ENCODE measurements around the gene CHD3. TPM values are rescaled to one million over a fixed set of nuclear protein-coding genes. Genes with fewer than 3 reads are reported as not detected.

Gene CHD3
- total and polyA plus RNA-seq, 10 of the 15 experiments (the other 5 are each of a cell fraction or from before 2014, with no cell fraction given): 1.4 to 86.8 (median 39.1) TPM

DNA sequence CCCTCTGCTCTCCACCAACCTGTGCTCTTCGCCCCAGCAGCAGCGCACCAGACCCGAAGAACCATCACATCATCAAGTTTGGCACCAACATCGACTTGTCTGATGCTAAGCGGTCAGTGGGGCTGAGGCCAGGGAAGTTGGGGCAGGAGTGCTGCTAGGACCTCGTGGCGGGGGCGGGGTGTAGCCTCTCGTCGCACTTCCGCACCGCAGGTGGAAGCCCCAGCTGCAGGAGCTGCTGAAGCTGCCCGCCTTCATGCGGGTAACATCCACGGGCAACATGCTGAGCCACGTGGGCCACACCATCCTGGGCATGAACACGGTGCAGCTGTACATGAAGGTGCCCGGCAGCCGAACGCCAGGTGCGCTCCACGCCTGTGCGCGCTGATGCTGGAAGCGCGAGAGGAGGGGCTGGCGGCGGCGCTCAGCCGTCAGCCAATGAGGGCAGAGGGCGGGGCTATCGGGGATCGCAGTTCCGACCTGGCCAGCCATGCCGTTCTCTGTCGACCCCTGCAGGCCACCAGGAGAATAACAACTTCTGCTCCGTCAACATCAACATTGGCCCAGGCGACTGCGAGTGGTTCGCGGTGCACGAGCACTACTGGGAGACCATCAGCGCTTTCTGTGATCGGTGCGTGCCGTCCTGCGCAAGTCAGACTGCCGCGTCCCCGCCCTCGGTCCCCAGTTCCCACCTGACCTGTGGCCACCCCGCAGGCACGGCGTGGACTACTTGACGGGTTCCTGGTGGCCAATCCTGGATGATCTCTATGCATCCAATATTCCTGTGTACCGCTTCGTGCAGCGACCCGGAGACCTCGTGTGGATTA is 36.9 kb upstream of the CHD3 start (continued):
- no peak for TF ChIP-seq CUX1 (IDR thresholded peaks at IDR 0.05; ENCODE audit: insufficient replicate concordance, low read depth, low read length)
- TF ChIP-seq SMC3 (IDR thresholded peaks at IDR 0.05; ENCODE audit: borderline replicate concordance, low read length): peak; percentile 98
- TF ChIP-seq BMI1 (IDR thresholded peaks at IDR 0.05; ENCODE audit: borderline replicate concordance): no peak
- peak; percentile 81; the same call in 1 of the 2 replicates for TF ChIP-seq TCF3 (IDR thresholded peaks at IDR 0.05; ENCODE audit: borderline replicate concordance, insufficient read depth, low read depth, low read length)
- peak; percentile 32; the same call in 1 of the 2 replicates for TF ChIP-seq POLR2AphosphoS5 (IDR thresholded peaks at IDR 0.05; ENCODE audit: low read length)
- peak; percentile 80; the same call in 1 of the 2 replicates for TF ChIP-seq YY1 (IDR thresholded peaks at IDR 0.05; ENCODE audit: low read depth, low read length)
- peak; percentile 64 for TF ChIP-seq RELA (IDR thresholded peaks at IDR 0.05; ENCODE audit: borderline replicate concordance, partially characterized antibody)
- TF ChIP-seq ATF7 (IDR thresholded peaks at IDR 0.05; ENCODE audit: low read depth): no peak
- peak; percentile 37; the same call in 1 of the 2 replicates for TF ChIP-seq RFX5 (IDR thresholded peaks at IDR 0.05; ENCODE audit: low read depth, low read length)
- TF ChIP-seq CREB1 (IDR thresholded peaks at IDR 0.05; ENCODE audit: low read depth): peak; percentile 42; the same call in 1 of the 2 replicates
- peak; percentile 75; the same call in 1 of the 2 replicates for TF ChIP-seq MXI1 (IDR thresholded peaks at IDR 0.05; ENCODE audit: low read depth, low read length)
- TF ChIP-seq SREBF2 (IDR thresholded peaks at IDR 0.05; ENCODE audit: low read length): no peak
- TF ChIP-seq TCF12 (IDR thresholded peaks at IDR 0.05; ENCODE audit: low read depth, low read length): 0 out of 2 replicates have a peak, but pooled peaks have one; percentile 70
- TF ChIP-seq HSF1 (IDR thresholded peaks at IDR 0.05; ENCODE audit: low read depth, low read length): 0 out of 2 replicates have a peak, but pooled peaks have one; percentile 26
- peak; percentile 42; the same call in 1 of the 2 replicates for TF ChIP-seq CREM (IDR thresholded peaks at IDR 0.05; ENCODE audit: low read depth)
- peak; percentile 56; the same call in 1 of the 2 replicates for TF ChIP-seq SPI1 (IDR thresholded peaks at IDR 0.05; ENCODE audit: borderline replicate concordance, insufficient read depth, low read depth, low read length)

All from GM12878 (cell line).